Parathyroid adenoma (tissue), 2 donors: ENCODE measurements around the gene IST1.

Source experiments
- H2AFZ ChIP-seq: fragments of 300-600 bp; sonication (generic); one replicate; pipeline ENCODE4 v1.7.0; 2017; ENCODE audit warnings: antibody characterized with exemption, mild to moderate bottlenecking
- H3K27ac ChIP-seq: fragments of 300-600 bp; sonication (generic); one replicate; pipeline ENCODE4 v1.7.0; 2017
- H3K27me3 ChIP-seq: fragments of 300-600 bp; sonication (generic); one replicate; pipeline ENCODE4 v1.7.0; 2017; ENCODE audit warnings: low read length; ENCODE audit not compliant: control insufficient read depth, insufficient read depth
- H3K36me3 ChIP-seq: fragments of 300-600 bp; sonication (generic); one replicate; pipeline ENCODE4 v1.7.0; 2017; ENCODE audit warnings: low read length; ENCODE audit not compliant: control insufficient read depth, insufficient read depth
- H3K4me1 ChIP-seq: fragments of 300-600 bp; sonication (generic); one replicate; pipeline ENCODE4 v1.7.0; 2017; ENCODE audit warnings: control low read depth
- H3K4me2 ChIP-seq: fragments of 300-600 bp; sonication (generic); one replicate; pipeline ENCODE4 v1.7.0; 2017; ENCODE audit warnings: low read length
- H3K4me3 ChIP-seq: fragments of 300-600 bp; sonication (generic); one replicate; pipeline ENCODE4 v1.7.0; 2017; ENCODE audit warnings: low read depth, low read length
- H3K79me2 ChIP-seq: fragments of 300-600 bp; sonication (generic); one replicate; pipeline ENCODE4 v1.7.0; 2017; ENCODE audit warnings: control low read depth
- H3K9ac ChIP-seq: fragments of 300-600 bp; sonication (generic); one replicate; pipeline ENCODE4 v1.7.0; 2017; ENCODE audit warnings: mild to moderate bottlenecking
- H3K9me3 ChIP-seq: fragments of 300-600 bp; sonication (generic); one replicate; pipeline ENCODE4 v1.7.0; 2017; ENCODE audit warnings: low read length; ENCODE audit not compliant: control insufficient read depth
- CTCF ChIP-seq: fragments of 300-600 bp; sonication (generic); IDR thresholded peaks from one replicate; pipeline ENCODE4 v1.7.0; 2017; ENCODE audit warnings: antibody characterized with exemption, mild to moderate bottlenecking
- donor health status: primary hyperparathyroidism.

IST1 gene

GRCh38 chr16:71931599-71931998 is 36.3 kb downstream of the IST1 start:
- Histone ChIP-seq H3K9ac (no peak overlapping the region), H3K79me2 (peaks cover 15% of the 10 kb centered on the region), H3K27me3 (no peaks in the 10 kb centered on the region), H2AFZ (no peak overlapping the region), H3K4me1 (peaks cover 20% of the 10 kb centered on the region), H3K9me3 (no peaks in the 10 kb centered on the region), H3K4me2 (no peak overlapping the region), H3K27ac (no peak overlapping the region), H3K36me3 (no peaks in the 10 kb centered on the region), H3K4me3 (no peak overlapping the region)
- no peak for TF ChIP-seq CTCF

GRCh38 chr16:71933017-71933416 is 37.7 kb downstream of the IST1 start:
- Histone ChIP-seq H3K4me3 (no peak overlapping the region), H3K4me2 (no peak overlapping the region), H2AFZ (no peak overlapping the region), H3K27ac (peak overlapping the region; percentile 44), H3K4me1 (peaks cover 14% of the 10 kb centered on the region), H3K79me2 (peaks cover 15% of the 10 kb centered on the region), H3K9me3 (no peaks in the 10 kb centered on the region), H3K36me3 (no peaks in the 10 kb centered on the region), H3K9ac (no peak overlapping the region), H3K27me3 (no peaks in the 10 kb centered on the region)
- no peak for TF ChIP-seq CTCF

DNA sequence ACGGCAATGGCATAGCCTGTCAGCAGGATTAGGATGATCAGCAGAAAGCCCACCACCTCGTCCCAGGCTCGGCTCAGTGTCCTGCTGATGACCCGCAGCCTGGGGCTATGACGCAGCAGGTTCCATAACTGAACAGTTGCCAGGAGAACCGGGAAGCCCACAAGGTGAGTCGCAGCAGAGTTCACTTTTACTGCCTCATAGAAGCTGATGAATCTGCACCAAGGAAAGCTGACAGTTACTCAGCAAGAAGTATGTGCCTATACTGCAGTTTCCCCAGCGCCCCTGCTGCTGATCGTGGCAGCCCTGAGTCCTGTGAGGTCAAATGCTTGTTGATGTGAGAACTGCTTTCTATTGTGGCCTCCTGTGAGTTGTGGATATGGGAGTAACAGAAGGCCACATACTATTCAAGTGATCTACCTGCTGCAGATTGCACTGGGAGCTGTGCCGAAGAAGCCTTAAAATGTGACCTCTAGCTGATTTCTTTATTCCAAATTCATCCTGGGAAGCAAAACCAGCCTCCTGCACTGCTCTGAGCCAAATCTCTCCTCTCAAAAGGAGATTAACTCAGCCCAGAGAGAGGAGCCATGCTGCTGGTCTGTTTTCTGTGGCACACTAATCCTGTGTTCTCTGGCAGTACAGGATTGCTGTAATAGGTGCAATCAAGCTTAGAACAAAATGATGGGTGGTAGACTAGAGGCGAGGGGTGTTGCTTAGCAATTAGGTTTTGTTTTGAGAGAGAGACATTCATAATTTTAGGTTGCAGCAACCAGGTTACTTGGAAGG is 38.8 kb downstream of the IST1 start:
- H3K4me3 ChIP-seq: no peak overlapping the region
- no peaks in the 10 kb centered on the region for H3K9me3 ChIP-seq
- peak overlapping the region; percentile 44 for H3K27ac ChIP-seq
- no peaks in the 10 kb centered on the region for H3K27me3 ChIP-seq
- no peak overlapping the region for H3K9ac ChIP-seq
- peaks cover 14% of the 10 kb centered on the region for H3K4me1 ChIP-seq
- TF ChIP-seq CTCF: no peak
- H2AFZ ChIP-seq: no peak overlapping the region
- peaks cover 15% of the 10 kb centered on the region for H3K79me2 ChIP-seq
- H3K4me2 ChIP-seq: no peak overlapping the region
- no peaks in the 10 kb centered on the region for H3K36me3 ChIP-seq

- Histone ChIP-seq H3K36me3 (no peaks in the 10 kb centered on the region), H3K27me3 (no peaks in the 10 kb centered on the region), H3K4me2 (no peak overlapping the region), H3K79me2 (peaks cover 5% of the 10 kb centered on the region), H3K4me3 (no peak overlapping the region), H3K9me3 (no peaks in the 10 kb centered on the region), H3K27ac (no peak overlapping the region), H2AFZ (no peak overlapping the region), H3K9ac (no peak overlapping the region), H3K4me1 (peaks cover 8% of the 10 kb centered on the region)
- TF ChIP-seq CTCF: no peak
Measured at GRCh38 chr16:71937868-71938510, 42.7 kb downstream of the IST1 start.

DNA sequence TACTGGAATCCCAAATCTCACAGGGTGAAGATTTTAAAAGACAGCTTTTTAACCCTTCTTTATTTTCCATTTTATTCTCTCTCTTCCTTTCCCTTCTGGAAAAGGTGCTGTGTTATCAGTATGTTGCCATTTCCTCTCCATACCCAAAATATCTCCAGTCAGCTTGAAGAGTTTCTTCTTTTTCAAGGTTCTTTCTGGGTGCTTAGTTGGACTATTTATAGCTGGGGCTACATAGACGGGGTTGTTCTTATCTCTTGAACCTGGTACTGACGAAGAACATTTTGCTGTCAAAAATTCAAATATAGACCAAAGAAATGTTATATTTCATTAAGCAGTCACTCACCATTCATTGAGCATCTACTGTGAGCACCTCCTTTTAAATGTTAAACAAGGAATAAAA is 48.6 kb downstream of the IST1 start:
- Histone ChIP-seq H3K4me1 (no peaks in the 10 kb centered on the region), H3K27ac (no peak overlapping the region), H2AFZ (no peak overlapping the region)

More for the DNA sequence above, 48.6 kb downstream of the IST1 start:
- no peak overlapping the region for H3K9ac ChIP-seq
- no peaks in the 10 kb centered on the region for H3K27me3 ChIP-seq
- TF ChIP-seq CTCF: no peak
- H3K79me2 ChIP-seq: no peaks in the 10 kb centered on the region
- H3K4me3 ChIP-seq: no peak overlapping the region
- H3K36me3 ChIP-seq: no peaks in the 10 kb centered on the region
- H3K4me2 ChIP-seq: no peak overlapping the region
- H3K9me3 ChIP-seq: no peaks in the 10 kb centered on the region
